Measurements from ENCODE around the gene UTP11. TPM values are rescaled to one million over a fixed set of nuclear protein-coding genes. Genes with fewer than 3 reads are reported as not detected.
A peak's percentile ranks its signal among the peaks of the same experiment; 100 is the strongest.

Gene UTP11
- total and polyA plus RNA-seq, 2 donors from 2014 or later, result 24.2 to 26.2 TPM

- no peak for TF ChIP-seq CTCF (IDR thresholded peaks at IDR 0.05; ENCODE audit: borderline replicate concordance, extremely low read depth, insufficient read depth)
- Histone ChIP-seq H3K27me3 (ENCODE audit: control insufficient read depth, insufficient read depth, low read length) (no peaks in the 10 kb centered on the region), H3K27ac (ENCODE audit: low read depth in 2 of 2, low read length in 2 of 2) (peak overlapping the region; percentile 33 to 63), H3K4me1 (ENCODE audit: control insufficient read depth in 2 of 3, insufficient read depth in 2 of 3, low read depth in 1 of 3, low read length in 3 of 3) (peaks cover 3 to 30% (median 13%) of the 10 kb centered on the region in 3 donors), H3K36me3 (ENCODE audit: control insufficient read depth in 2 of 3, insufficient read depth in 3 of 3, low read length in 3 of 3) (peaks cover 0 to 3% (median 3%) of the 10 kb centered on the region in 3 donors), H3K4me3 (ENCODE audit: low read length in 3 of 3) (peak overlapping the region; percentile 11 to 62 (median 48)), H3K9me3 (ENCODE audit: control insufficient read depth in 2 of 3, insufficient read depth in 1 of 3, low read length in 3 of 3) (no peaks in the 10 kb centered on the region), H3K9ac (ENCODE audit: low read length in 3 of 3) (peak overlapping the region; percentile 15 to 43 (median 40))
- FAIRE-seq (no peak), DNase-seq (peak; percentile 75 to 95 (median 84))
- intact Hi-C loops (cut with DNase I), result no loop called here
Measured at GRCh38 chr1:37995751-37996345, 16.7 kb upstream of the UTP11 start.

GRCh38 chr1:37997256-37998088 is 15.1 kb upstream of the UTP11 start:
- intact Hi-C loops (cut with DNase I), result no loop called here
- FAIRE-seq, result no peak
- Histone ChIP-seq H3K27me3 (ENCODE audit: control insufficient read depth, insufficient read depth, low read length) (no peaks in the 10 kb centered on the region), H3K4me1 (ENCODE audit: control insufficient read depth in 2 of 3, insufficient read depth in 2 of 3, low read depth in 1 of 3, low read length in 3 of 3) (peaks cover 3 to 36% (median 13%) of the 10 kb centered on the region in 3 donors), H3K9me3 (ENCODE audit: control insufficient read depth in 2 of 3, insufficient read depth in 1 of 3, low read length in 3 of 3) (no peaks in the 10 kb centered on the region), H3K4me3 (ENCODE audit: low read length in 3 of 3) (no peak overlapping the region), H3K36me3 (ENCODE audit: control insufficient read depth in 2 of 3, insufficient read depth in 3 of 3, low read length in 3 of 3) (peaks cover 0 to 3% (median 3%) of the 10 kb centered on the region in 3 donors), H3K27ac (ENCODE audit: low read depth in 2 of 2, low read length in 2 of 2) (peak overlapping the region in 1 of 2 donors; percentile 10), H3K9ac (ENCODE audit: low read length in 3 of 3) (no peak overlapping the region)
- DNase-seq, result peak in 1 of 5 donors; percentile 73
- TF ChIP-seq CTCF (IDR thresholded peaks at IDR 0.05; ENCODE audit: borderline replicate concordance, extremely low read depth, insufficient read depth), result no peak

GRCh38 chr1:37998089-37998808 is 14.3 kb upstream of the UTP11 start:
- FAIRE-seq (no peak), DNase-seq (no peak)
- peaks cover 3 to 36% (median 13%) of the 10 kb centered on the region in 3 donors for H3K4me1 ChIP-seq (ENCODE audit: control insufficient read depth in 2 of 3, insufficient read depth in 2 of 3, low read depth in 1 of 3, low read length in 3 of 3)
- no peak overlapping the region for H3K4me3 ChIP-seq (ENCODE audit: low read length in 3 of 3)
- no peaks in the 10 kb centered on the region for H3K27me3 ChIP-seq (ENCODE audit: control insufficient read depth, insufficient read depth, low read length)
- H3K9me3 ChIP-seq (ENCODE audit: control insufficient read depth in 2 of 3, insufficient read depth in 1 of 3, low read length in 3 of 3), result no peaks in the 10 kb centered on the region
- intact Hi-C loops (cut with DNase I), result no loop called here
- peaks cover 0 to 3% (median 3%) of the 10 kb centered on the region in 3 donors for H3K36me3 ChIP-seq (ENCODE audit: control insufficient read depth in 2 of 3, insufficient read depth in 3 of 3, low read length in 3 of 3)
- no peak for TF ChIP-seq CTCF (IDR thresholded peaks at IDR 0.05; ENCODE audit: borderline replicate concordance, extremely low read depth, insufficient read depth)
- peak overlapping the region in 1 of 2 donors; percentile 71 for H3K27ac ChIP-seq (ENCODE audit: low read depth in 2 of 2, low read length in 2 of 2)
- H3K9ac ChIP-seq (ENCODE audit: low read length in 3 of 3), result no peak overlapping the region

Measured in kidney (tissue), 14 donors.